Stomach (tissue), 9 donors: ENCODE data around the gene GLYR1. TPM values are rescaled to one million over a fixed set of nuclear protein-coding genes. Genes with fewer than 3 reads are reported as not detected.

ENCODE experiments used
- DNase-seq, 2 donors: peaks; one replicate each; pipeline versions ENCODE4 v3.0.0 to v3.0.0-alpha.2; 2013 to 2019
- H3K27ac ChIP-seq, 5 donors: fragments of 200-600 bp in 4 of 5; sonication (generic) in 4 of 5; one replicate each; pipeline ENCODE4 v1.5.1; 2013 to 2019; ENCODE audit warnings: mild to moderate bottlenecking in 1 of 5, moderate library complexity in 1 of 5
- H3K27me3 ChIP-seq, 3 donors: fragments of 200-600 bp; sonication (generic); one replicate each; pipeline ENCODE4 v1.5.1; 2017 to 2019; ENCODE audit warnings: mixed run types in 1 of 3
- H3K36me3 ChIP-seq, 4 donors: fragments of 200-600 bp; sonication (generic); 1 replicate in 3 of 4; 2 replicates in 1 of 4; pipeline ENCODE4 v1.5.1; 2016 to 2019
- H3K4me1 ChIP-seq, 4 donors: fragments of 200-600 bp; sonication (generic); one replicate each; pipeline ENCODE4 v1.5.1; 2016 to 2019
- H3K4me3 ChIP-seq, 4 donors: fragments of 200-600 bp; sonication (generic) in 3 of 4; one replicate each; pipeline ENCODE4 v1.5.1; 2016 to 2019; ENCODE audit warnings: mild to moderate bottlenecking in 1 of 4
- H3K9me3 ChIP-seq, 4 donors: fragments of 200-600 bp; sonication (generic); one replicate each; pipeline ENCODE4 v1.5.1; 2016 to 2019
- CTCF ChIP-seq, 7 experiments: fragments of 450-650 bp in 4 of 7; fragments of 200-600 bp in 3 of 7; sonication (generic) in 3 of 7; IDR thresholded peaks; one replicate each; pipeline ENCODE4 v1.5.1; 2016 to 2019; ENCODE audit warnings: antibody characterized with exemption in 7 of 7, control low read depth in 2 of 7, mild to moderate bottlenecking in 1 of 7
- EP300 ChIP-seq: sonication (generic); formaldehyde crosslinking; IDR thresholded peaks from one replicate; pipeline ENCODE4 v1.6.1; 2017; ENCODE audit warnings: antibody characterized with exemption
- POLR2A ChIP-seq, 4 donors: fragments of 450-650 bp; IDR thresholded peaks; one replicate each; pipeline ENCODE4 v1.6.1; 2016; ENCODE audit warnings: antibody characterized with exemption in 4 of 4, control low read depth in 2 of 4, mild to moderate bottlenecking in 1 of 4, moderate library complexity in 1 of 4
- POLR2AphosphoS5 ChIP-seq, 3 donors: sonication (generic); formaldehyde crosslinking; IDR thresholded peaks; one replicate each; pipeline ENCODE4 v1.6.1; 2016; ENCODE audit warnings: antibody characterized with exemption in 3 of 3
- WGBS, 5 donors: extraction: QIAGEN DNeasy Blood & Tissue Kit in 3 of 5; methylation state at CpG; one replicate each; pipeline versions ENCODE4 v1.1.5 to v1.1.7; 2013 to 2018; 5-methylcytosine and 5-hydroxymethylcytosine counted together
- intact Hi-C: fragments of 100-400 bp; cut with DNase I; formaldehyde crosslinking; loops from one replicate; pipeline ENCODE4 v1.15.1; 2023; ENCODE audit warnings: low total_unique reads
- polyA plus RNA-seq, 3 donors: library from polyadenylated mRNA; stranded (reverse); fragments of 200-250 nt; gene quantifications; one replicate each; pipeline ENCODE4 v1.2.3, GENCODE V29; 2013
- total RNA-seq, 5 donors: library from RNA; depleted of rRNA; stranded (reverse); fragments of >200 nt; gene quantifications; one replicate each; pipeline versions ENCODE4 v1.1.0 to v1.2.3, GENCODE V29; 2014 to 2016
- donor health status: healthy with polysubstance abuse.
- donor health status: Bipolar disorder and iron deficiency.
- donor health status: healthy.

The GLYR1 gene
- total and polyA plus RNA-seq, 8 donors, result 29.3 to 187 (median 62.8) TPM

GRCh38 chr16:4820652-4821051 is 26.4 kb downstream of the GLYR1 start:
- Histone ChIP-seq H3K27ac (no peak overlapping the region), H3K9me3 (no peaks in the 10 kb centered on the region), H3K36me3 (peaks cover 65 to 100% (median 100%) of the 10 kb centered on the region in 4 donors), H3K4me1 (no peaks in the 10 kb centered on the region), H3K27me3 (no peaks in the 10 kb centered on the region), H3K4me3 (no peak overlapping the region)
- TF ChIP-seq EP300 (no peak), CTCF (IDR thresholded peaks at IDR 0.05) (no peak), POLR2A (IDR thresholded peaks at IDR 0.05) (no peak), POLR2AphosphoS5 (IDR thresholded peaks at IDR 0.05) (no peak)
- intact Hi-C loops, result no loop called here
- no peak for DNase-seq
- 64 to 98% (median 80%) methylated on average over 5 to 6 of the region's 6 CpGs for WGBS, 5 donors

- H3K27me3 ChIP-seq, result no peaks in the 10 kb centered on the region
- intact Hi-C loops, result no loop called here
- peak overlapping the region in 4 of 5 donors; percentile 44 to 77 (median 66) for H3K27ac ChIP-seq
- DNase-seq, result no peak
- no peaks in the 10 kb centered on the region for H3K9me3 ChIP-seq
- peaks cover 0 to 22% (median 14%) of the 10 kb centered on the region in 4 donors for H3K4me1 ChIP-seq
- 55 to 82% (median 75%) methylated on average over 10 to 16 of the region's 16 CpGs for WGBS, 5 donors
- peaks cover 59 to 100% (median 100%) of the 10 kb centered on the region in 4 donors for H3K36me3 ChIP-seq
- no peak overlapping the region for H3K4me3 ChIP-seq
- TF ChIP-seq CTCF (IDR thresholded peaks at IDR 0.05) (no peak), POLR2A (IDR thresholded peaks at IDR 0.05) (no peak), POLR2AphosphoS5 (IDR thresholded peaks at IDR 0.05) (peak in 1 of 3 donors; percentile 21), EP300 (no peak)
Measured at GRCh38 chr16:4814542-4815173, 32.4 kb downstream of the GLYR1 start.

DNA sequence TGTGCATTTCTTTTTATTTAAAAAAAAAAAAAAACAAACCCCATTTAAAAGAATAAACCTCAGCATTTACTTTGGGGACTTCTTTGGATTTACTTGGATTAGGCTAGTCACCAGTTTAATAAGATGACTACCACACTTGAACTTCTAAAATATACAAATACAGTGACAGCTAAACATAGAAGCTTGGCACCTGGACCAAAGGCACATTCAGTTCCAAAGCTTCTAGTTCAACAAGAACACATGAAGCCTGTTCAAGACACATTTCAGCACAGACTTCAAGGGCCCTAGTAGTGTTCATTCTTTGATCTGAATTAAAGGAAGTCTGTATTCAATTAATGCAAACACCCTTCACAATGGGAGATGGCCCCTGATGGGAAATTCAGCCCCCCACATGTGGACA is 33.0 kb downstream of the GLYR1 start:
- no peak overlapping the region for H3K4me3 ChIP-seq
- H3K27me3 ChIP-seq, result no peaks in the 10 kb centered on the region
- H3K27ac ChIP-seq, result peak overlapping the region in 4 of 5 donors; percentile 46 to 79 (median 66)
- DNase-seq, result no peak
- no peak for TF ChIP-seq CTCF (IDR thresholded peaks at IDR 0.05)
- peak in 2 of 3 donors; percentile 49 to 72 for TF ChIP-seq POLR2AphosphoS5 (IDR thresholded peaks at IDR 0.05)
- peaks cover 0 to 22% (median 14%) of the 10 kb centered on the region in 4 donors for H3K4me1 ChIP-seq
- intact Hi-C loops, result no loop called here
- no peaks in the 10 kb centered on the region for H3K9me3 ChIP-seq
- peaks cover 59 to 100% (median 100%) of the 10 kb centered on the region in 4 donors for H3K36me3 ChIP-seq

- intact Hi-C loops, result no loop called here
- DNase-seq, result no peak
- peaks cover 0 to 22% (median 14%) of the 10 kb centered on the region in 4 donors for H3K4me1 ChIP-seq
- H3K9me3 ChIP-seq, result no peaks in the 10 kb centered on the region
- H3K36me3 ChIP-seq, result peaks cover 66 to 100% (median 100%) of the 10 kb centered on the region in 4 donors
- TF ChIP-seq EP300 (no peak), CTCF (IDR thresholded peaks at IDR 0.05) (no peak), POLR2A (IDR thresholded peaks at IDR 0.05) (no peak), POLR2AphosphoS5 (IDR thresholded peaks at IDR 0.05) (no peak)
- WGBS, 5 donors, result 84 to 95% (median 92%) methylated on average over 12 to 16 of the region's 16 CpGs
- H3K27me3 ChIP-seq, result no peaks in the 10 kb centered on the region
- H3K27ac ChIP-seq, result peak overlapping the region in 4 of 5 donors; percentile 46 to 79 (median 69)
- H3K4me3 ChIP-seq, result no peak overlapping the region
Measured at GRCh38 chr16:4813251-4814003, 33.7 kb downstream of the GLYR1 start.
